GM06990 (cell line): ENCODE measurements around the gene AXIN1.
"Not testable (repeated sequence)": the region's sequence is repeated elsewhere in the genome, so short reads cannot be mapped to it uniquely, and the experiment has no call there.

Experiments
- DNase-seq: peaks from one replicate; pipeline ENCODE4 v3.0.0-alpha.2; 2011; ENCODE audit not compliant: insufficient read length; ENCODE audit errors: extremely low read depth
- H3K27me3 ChIP-seq: replicated peaks from 2 replicates; pipeline ENCODE4 v1.6.0; 2011; ENCODE audit warnings: low read length; ENCODE audit not compliant: control insufficient read depth, insufficient read depth
- H3K36me3 ChIP-seq: 2 replicates; pipeline ENCODE4 v1.5.1; 2011; ENCODE audit warnings: low read length; ENCODE audit not compliant: control insufficient read depth, insufficient read depth
- H3K4me3 ChIP-seq: replicated peaks from 2 replicates; pipeline ENCODE4 v1.5.1; 2011; ENCODE audit warnings: low read depth, mild to moderate bottlenecking, control low read depth, low read length
- TF ChIP-seq, protein P1 (sequence below): IDR thresholded peaks from 2 replicates; pipeline ENCODE4 v1.5.1; 2011; ENCODE audit warnings: low read length, control low read depth, mild to moderate bottlenecking, inconsistent platforms; ENCODE audit not compliant: insufficient read depth, poor library complexity, severe bottlenecking

Gene AXIN1

DNA sequence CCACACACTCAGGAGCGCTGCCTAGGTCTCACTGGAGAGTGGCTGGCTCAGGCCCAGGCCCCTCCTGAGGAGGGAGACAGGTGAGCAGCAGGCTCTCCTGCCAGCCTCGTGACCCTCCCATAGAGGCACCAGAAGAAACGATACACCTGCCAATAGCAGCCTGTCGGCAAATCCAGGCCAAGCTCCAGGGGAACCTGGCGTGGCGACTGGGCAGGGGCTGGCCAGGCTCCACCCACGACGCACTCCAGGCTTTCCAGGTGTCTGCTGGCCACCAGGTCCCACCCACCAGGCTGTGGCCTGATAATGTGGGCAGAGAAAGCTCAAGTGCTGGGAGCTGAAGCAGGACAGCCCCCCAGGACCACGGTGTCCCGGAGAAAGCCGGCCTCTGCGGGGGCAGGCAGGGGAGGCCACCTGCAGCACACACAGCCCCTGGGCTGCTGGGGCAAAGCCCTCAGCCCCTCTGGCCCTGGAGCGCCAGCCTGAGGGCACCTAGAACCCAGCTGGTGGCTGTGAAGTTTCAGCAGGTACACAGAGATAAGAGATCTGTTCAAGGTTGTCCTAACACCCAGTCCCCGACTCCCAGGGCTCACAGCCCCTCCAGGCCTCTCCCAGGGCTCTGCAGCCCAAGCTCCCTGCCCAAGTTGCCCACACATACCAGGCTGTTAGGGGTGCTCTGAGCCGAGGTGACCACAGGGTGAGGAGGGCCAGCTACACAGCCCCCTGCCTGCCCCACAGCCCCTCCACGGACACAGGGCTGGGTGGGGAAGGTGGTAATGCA, 26.8 kb upstream of the AXIN1 start:
- TF ChIP-seq, protein P1, sequence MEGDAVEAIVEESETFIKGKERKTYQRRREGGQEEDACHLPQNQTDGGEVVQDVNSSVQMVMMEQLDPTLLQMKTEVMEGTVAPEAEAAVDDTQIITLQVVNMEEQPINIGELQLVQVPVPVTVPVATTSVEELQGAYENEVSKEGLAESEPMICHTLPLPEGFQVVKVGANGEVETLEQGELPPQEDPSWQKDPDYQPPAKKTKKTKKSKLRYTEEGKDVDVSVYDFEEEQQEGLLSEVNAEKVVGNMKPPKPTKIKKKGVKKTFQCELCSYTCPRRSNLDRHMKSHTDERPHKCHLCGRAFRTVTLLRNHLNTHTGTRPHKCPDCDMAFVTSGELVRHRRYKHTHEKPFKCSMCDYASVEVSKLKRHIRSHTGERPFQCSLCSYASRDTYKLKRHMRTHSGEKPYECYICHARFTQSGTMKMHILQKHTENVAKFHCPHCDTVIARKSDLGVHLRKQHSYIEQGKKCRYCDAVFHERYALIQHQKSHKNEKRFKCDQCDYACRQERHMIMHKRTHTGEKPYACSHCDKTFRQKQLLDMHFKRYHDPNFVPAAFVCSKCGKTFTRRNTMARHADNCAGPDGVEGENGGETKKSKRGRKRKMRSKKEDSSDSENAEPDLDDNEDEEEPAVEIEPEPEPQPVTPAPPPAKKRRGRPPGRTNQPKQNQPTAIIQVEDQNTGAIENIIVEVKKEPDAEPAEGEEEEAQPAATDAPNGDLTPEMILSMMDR = no peak
- Histone ChIP-seq H3K36me3 (peaks cover 11% of the 10 kb centered on the region), H3K4me3 (no peak overlapping the region), H3K27me3 (no peaks in the 10 kb centered on the region)
- DNase-seq = no peak

DNA sequence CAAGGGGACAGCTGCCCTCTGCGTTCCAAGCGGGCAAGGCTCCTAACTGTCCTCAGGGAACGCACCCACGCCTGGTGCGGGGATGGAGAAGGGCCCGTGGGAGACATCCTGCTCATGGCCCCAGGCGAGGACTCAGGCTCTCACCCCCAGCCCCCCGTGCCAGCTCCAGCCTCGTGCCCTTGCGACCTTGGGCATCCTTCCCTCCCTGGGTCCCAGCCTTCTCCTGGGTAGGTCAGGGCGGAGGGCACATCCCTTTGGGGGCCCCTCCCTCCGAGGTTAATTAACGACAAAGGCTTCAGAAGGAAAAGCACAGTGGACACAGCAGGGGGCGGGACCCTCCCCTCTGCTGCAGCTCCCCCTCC, 26.3 kb upstream of the AXIN1 start:
- Histone ChIP-seq H3K27me3 (no peaks in the 10 kb centered on the region), H3K4me3 (no peak overlapping the region), H3K36me3 (peaks cover 15% of the 10 kb centered on the region)
- no peak for DNase-seq
- TF ChIP-seq, protein P1 = no peak

DNA sequence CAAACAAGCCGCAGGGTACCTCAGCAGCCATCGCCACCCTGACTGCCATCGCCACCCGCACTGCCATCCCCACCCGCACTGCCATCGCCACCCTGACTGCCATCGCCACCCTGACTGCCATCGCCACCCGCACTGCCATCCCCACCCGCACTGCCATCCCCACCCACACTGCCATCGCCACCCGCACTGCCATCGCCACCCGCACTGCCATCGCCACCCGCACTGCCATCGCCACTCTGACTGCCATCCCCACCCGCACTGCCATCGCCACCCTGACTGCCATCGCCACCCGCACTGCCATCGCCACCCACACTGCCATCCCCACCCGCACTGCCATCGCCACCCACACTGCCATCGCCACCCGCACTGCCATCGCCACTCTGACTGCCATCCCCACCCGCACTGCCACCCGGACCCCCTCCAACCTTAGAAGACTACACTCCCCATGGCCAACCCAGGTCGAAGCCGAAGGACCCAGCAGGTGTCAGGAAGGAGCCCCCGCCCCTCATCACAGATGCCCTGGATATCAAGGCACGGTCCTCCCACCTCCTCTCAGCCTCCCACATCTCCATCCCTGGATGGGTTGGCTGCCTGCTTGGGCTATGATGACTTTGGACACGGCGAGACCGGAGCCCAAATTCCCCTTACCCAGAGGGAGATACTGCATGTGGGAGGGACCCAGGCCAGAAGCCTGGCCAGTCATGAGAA, 25.7 kb upstream of the AXIN1 start:
- H3K4me3 ChIP-seq, H3K27me3 ChIP-seq, DNase-seq: not testable (repeated sequence)
- peaks cover 19% of the 10 kb centered on the region for H3K36me3 ChIP-seq

- TF ChIP-seq, protein P1 = no peak
- H3K4me3 ChIP-seq = no peak overlapping the region
- DNase-seq = no peak
- peaks cover 25% of the 10 kb centered on the region for H3K36me3 ChIP-seq
- H3K27me3 ChIP-seq = no peaks in the 10 kb centered on the region
These were observed 25.0 kb upstream of the AXIN1 start for GRCh38 chr16:377419-377951.

GRCh38 chr16:376817-377418, 24.4 kb upstream of the AXIN1 start:
- Histone ChIP-seq H3K4me3 (no peak overlapping the region), H3K36me3 (peaks cover 28% of the 10 kb centered on the region), H3K27me3 (no peaks in the 10 kb centered on the region)
- peak; percentile 13 for DNase-seq
- TF ChIP-seq, protein P1 = no peak
